K562 (cell line): ENCODE results near the gene KCNS1. TPM values are rescaled to one million over a fixed set of nuclear protein-coding genes. Genes with fewer than 3 reads are reported as not detected.
A peak's percentile ranks its signal among the peaks of the same experiment; 100 is the strongest.

Experiments
- ATAC-seq: fragments of 200-7000 bp; cut with Tn5 transposase; 3 replicates; pipeline ENCODE4 v1.9.1; 2020; ENCODE audit warnings: moderate library complexity
- BruUV-seq: library from RNA; stranded (reverse); fragments of 400-500 nt; replicated peaks from 2 replicates; lab custom pipeline; 2021; lab: Mats Ljungman, UMichigan
- CTCF ChIA-PET: fragments of 300-600 bp; formaldehyde crosslinking; extraction: SDS; loops from one replicate; lab custom pipeline; 2021; ENCODE audit warnings: low intra/inter-chr PET ratio; lab: Yijun Ruan, JAX
- POLR2A ChIA-PET: fragments of 300-600, 350-650 bp; sonication (Branson Sonifier 250); formaldehyde crosslinking; extraction: SDS; loops from one replicate; lab custom pipeline; 2021; ENCODE audit warnings: antibody characterized with exemption, inconsistent platforms; lab: Yijun Ruan, JAX
- DNase-seq, 4 experiments: peaks; one replicate each; pipeline versions ENCODE4 v3.0.0 to v3.0.0-alpha.2; 2011 to 2018; ENCODE audit warnings: low spot score in 3 of 4, mixed read lengths in 3 of 4; ENCODE audit errors: extremely low read depth in 1 of 4
- FAIRE-seq: peaks from 2 replicates; lab custom pipeline; 2011; peaks lifted over from hg19 to GRCh38; lab: Jason Lieb, UNC
- H2AFZ ChIP-seq: 2 replicates; pipeline ENCODE4 v1.6.0; 2011; ENCODE audit warnings: low read depth, low read length, control low read depth, inconsistent platforms
- H3K27ac ChIP-seq: fragments of 200-600 bp; 3 replicates; pipeline ENCODE4 v1.8.0; 2011; ENCODE audit warnings: low read depth, mild to moderate bottlenecking, control low read depth, inconsistent platforms, low read length, moderate library complexity, mixed read lengths; ENCODE audit errors: extremely low read depth
- H3K27me3 ChIP-seq, 2 experiments: fragments of 300-600 bp in 1 of 2; 2 replicates in 1 of 2; 3 replicates in 1 of 2; pipeline versions ENCODE4 v1.6.0 to v1.8.0; 2011; ENCODE audit warnings: inconsistent platforms in 2 of 2, low read length in 2 of 2, mild to moderate bottlenecking in 1 of 2, mixed read lengths in 1 of 2, moderate library complexity in 1 of 2; ENCODE audit not compliant: control insufficient read depth in 2 of 2, insufficient read depth in 2 of 2
- H3K36me3 ChIP-seq: fragments of 300-600 bp; 3 replicates; pipeline ENCODE4 v1.8.0; 2011; ENCODE audit warnings: mild to moderate bottlenecking, low read length, inconsistent platforms; ENCODE audit not compliant: control insufficient read depth, insufficient read depth
- H3K4me1 ChIP-seq, 2 experiments: fragments of 200-600 bp in 1 of 2; replicated peaks in 1 of 2; 2 replicates in 1 of 2; 3 replicates in 1 of 2; pipeline versions ENCODE4 v1.5.1 to v1.8.0; 2011; ENCODE audit warnings: inconsistent platforms in 2 of 2, low read length in 2 of 2, mild to moderate bottlenecking in 1 of 2, mixed read lengths in 1 of 2, moderate library complexity in 1 of 2; ENCODE audit not compliant: control insufficient read depth in 2 of 2, insufficient read depth in 2 of 2
- H3K4me2 ChIP-seq: 2 replicates; pipeline ENCODE4 v1.6.1; 2011; ENCODE audit warnings: low read length, control low read depth, inconsistent platforms, mixed read lengths; ENCODE audit not compliant: insufficient read depth
- H3K4me3 ChIP-seq: fragments of 200-600 bp; sonication (generic), shearing (Covaris generic); 2 replicates; pipeline ENCODE4 v1.5.1; 2016; ENCODE audit warnings: control low read depth, inconsistent platforms
- H3K79me2 ChIP-seq: fragments of 200-600 bp; 3 replicates; pipeline ENCODE4 v1.8.0; 2011; ENCODE audit warnings: low read length, inconsistent platforms; ENCODE audit not compliant: control insufficient read depth, insufficient read depth
- H3K9ac ChIP-seq, 2 experiments: 2 replicates each; pipeline versions ENCODE4 v1.6.0 to v1.6.1; 2011; ENCODE audit warnings: low read depth in 2 of 2, low read length in 2 of 2, control low read depth in 1 of 2, inconsistent platforms in 1 of 2, mild to moderate bottlenecking in 1 of 2, mixed read lengths in 1 of 2; ENCODE audit not compliant: insufficient read depth in 1 of 2
- H3K9me1 ChIP-seq: one replicate; pipeline ENCODE4 v1.6.0; 2011; ENCODE audit warnings: inconsistent platforms, mild to moderate bottlenecking, low read length, moderate library complexity; ENCODE audit not compliant: control insufficient read depth, insufficient read depth
- H3K9me3 ChIP-seq: replicated peaks from 2 replicates; pipeline ENCODE4 v1.5.1; 2011; ENCODE audit warnings: low read depth, low read length, inconsistent platforms; ENCODE audit not compliant: control insufficient read depth, insufficient read depth
- H4K20me1 ChIP-seq: replicated peaks from 2 replicates; pipeline ENCODE4 v1.6.1; 2011; ENCODE audit warnings: low read length, inconsistent platforms, mixed read lengths; ENCODE audit not compliant: control insufficient read depth, insufficient read depth
- ARID1B ChIP-seq: fragments of 450-650 bp; IDR thresholded peaks from 2 replicates; pipeline ENCODE4 v1.6.1; 2016; ENCODE audit warnings: antibody characterized with exemption, mild to moderate bottlenecking, inconsistent platforms
- ATF7 ChIP-seq: fragments of 450-650 bp; IDR thresholded peaks from 2 replicates; pipeline ENCODE4 v1.7.1; 2014; ENCODE audit warnings: mild to moderate bottlenecking, moderate library complexity
- CBFA2T2 ChIP-seq: fragments of 450-650 bp; conservative IDR thresholded peaks from 2 replicates; pipeline ENCODE4 v1.6.1; 2017; ENCODE audit warnings: mild to moderate bottlenecking
- CXXC5 ChIP-seq: fragments of 250-450 bp; sonication (Bioruptor Pico); IDR thresholded peaks from 2 replicates; pipeline ENCODE4 v1.8.0; 2022; ENCODE audit warnings: inconsistent platforms, mild to moderate bottlenecking, moderate library complexity
- FOXM1 ChIP-seq, 2 experiments: fragments of 450-650 bp in 1 of 2; sonication (generic) in 1 of 2; formaldehyde crosslinking in 1 of 2; IDR thresholded peaks; 2 replicates each; pipeline versions ENCODE4 v1.6.1 to v1.9.0; 2017 to 2022; ENCODE audit warnings: low read depth in 2 of 2, mild to moderate bottlenecking in 2 of 2, missing genetic modification reagents in 1 of 2, moderate library complexity in 1 of 2
- JUND ChIP-seq, 2 experiments: IDR thresholded peaks; 2 replicates in 1 of 2; 3 replicates in 1 of 2; pipeline ENCODE4 v1.6.1; 2011; ENCODE audit warnings: borderline replicate concordance in 2 of 2, low read depth in 2 of 2, low read length in 2 of 2, improper control_type of control experiment in 1 of 2, missing biosample characterization in 1 of 2, missing genetic modification characterization in 1 of 2, missing genetic modification reagents in 1 of 2
- MECOM ChIP-seq: fragments of 250-450 bp; sonication (Bioruptor Pico); IDR thresholded peaks from 2 replicates; pipeline ENCODE4 v1.8.0; 2022; ENCODE audit warnings: inconsistent platforms
- MED1 ChIP-seq: sonication (generic); formaldehyde crosslinking; IDR thresholded peaks from 2 replicates; pipeline ENCODE4 v1.8.1; 2023; ENCODE audit warnings: missing genetic modification reagents, borderline replicate concordance
- MTA2 ChIP-seq: fragments of 450-650 bp; IDR thresholded peaks from 2 replicates; pipeline ENCODE4 v1.6.1; 2016; ENCODE audit warnings: low read depth
- MYBL2 ChIP-seq, 2 experiments: fragments of 450-650 bp in 1 of 2; sonication (generic) in 1 of 2; formaldehyde crosslinking in 1 of 2; IDR thresholded peaks; 2 replicates each; pipeline versions ENCODE4 v1.6.1 to v1.8.1; 2017 to 2022; ENCODE audit warnings: borderline replicate concordance in 1 of 2, inconsistent platforms in 1 of 2, low read depth in 1 of 2, mild to moderate bottlenecking in 1 of 2, missing genetic modification reagents in 1 of 2, moderate library complexity in 1 of 2
- RCOR1 ChIP-seq, 2 experiments: IDR thresholded peaks; 2 replicates each; pipeline ENCODE4 v1.6.1; 2012; ENCODE audit warnings: low read depth in 2 of 2, low read length in 2 of 2, borderline replicate concordance in 1 of 2, improper control_type of control experiment in 1 of 2
- RFX7 ChIP-seq: fragments of 250-450 bp; sonication (Bioruptor Pico); IDR thresholded peaks from 2 replicates; pipeline ENCODE4 v1.5.1; 2021; ENCODE audit warnings: mild to moderate bottlenecking
- SAP30 ChIP-seq: fragments of 200-600 bp; sonication (generic); IDR thresholded peaks from 2 replicates; pipeline ENCODE4 v1.6.1; 2012; ENCODE audit warnings: borderline replicate concordance, low read depth, mild to moderate bottlenecking, moderate library complexity, low read length, control low read depth, inconsistent platforms; ENCODE audit not compliant: insufficient read depth, poor library complexity, severe bottlenecking
- SOX6 ChIP-seq: fragments of 450-650 bp; IDR thresholded peaks from 2 replicates; pipeline ENCODE4 v1.6.1; 2014; ENCODE audit warnings: mild to moderate bottlenecking
- TAL1 ChIP-seq: fragments of 450-650 bp; IDR thresholded peaks from 2 replicates; pipeline ENCODE4 v1.6.1; 2016; ENCODE audit warnings: mild to moderate bottlenecking
- TCF3 ChIP-seq: sonication (generic); formaldehyde crosslinking; IDR thresholded peaks from 2 replicates; pipeline ENCODE4 v1.4.0; 2020; ENCODE audit warnings: mild to moderate bottlenecking, missing genetic modification reagents
- TEAD4 ChIP-seq, 2 experiments: sonication (generic) in 1 of 2; formaldehyde crosslinking in 1 of 2; IDR thresholded peaks; 2 replicates each; pipeline versions ENCODE4 v1.6.1 to v1.8.0; 2012 to 2022; ENCODE audit warnings: borderline replicate concordance in 1 of 2, inconsistent platforms in 1 of 2, low read length in 1 of 2, mild to moderate bottlenecking in 1 of 2, missing genetic modification reagents in 1 of 2
- WGBS: fragments of 100-300 bp; shearing (Covaris generic); methylation state at CpG from one replicate; pipeline ENCODE4 v1.1.6; 2016; ENCODE audit warnings: low coverage, mixed read lengths; ENCODE audit not compliant: insufficient coverage; ENCODE audit errors: missing lambda C conversion rate; 5-methylcytosine and 5-hydroxymethylcytosine counted together
- in situ Hi-C: fragments of 300-500 bp; cut with MboI; formaldehyde crosslinking; loops from 4 replicates; pipeline ENCODE4 v1.15.0; 2018; ENCODE audit warnings: inconsistent platforms, mixed read lengths
- intact Hi-C: fragments of 100-400 bp; cut with micrococcal nuclease; formaldehyde crosslinking; loops from 2 replicates; pipeline ENCODE4 v1.14.2; 2022
- polyA plus RNA-seq, 8 experiments: library from polyadenylated mRNA; depleted of rRNA in 4 of 8; stranded (reverse) in 5 of 8; unstranded in 3 of 8; fragments of >200 nt; fragmentation: Nextera tagmentation in 2 of 8; fragmentation: Illumina TruSeq in 1 of 8; extraction: Ambion mirVana in 2 of 8; extraction: Trizol in 1 of 8; gene quantifications; 2 replicates each; pipeline versions ENCODE4 v1.2.1 to v1.2.3, GENCODE V29; 2011 to 2014; ENCODE audit warnings: inconsistent platforms in 1 of 8, missing spikeins in 1 of 8
- total RNA-seq, 7 experiments: library from RNA; depleted of rRNA in 6 of 7; stranded (reverse); fragments of >200 nt in 6 of 7; fragmentation: Illumina TruSeq in 2 of 7; extraction: Trizol in 2 of 7; gene quantifications; 2 replicates each; pipeline versions ENCODE4 v1.2.1 to v1.2.3, GENCODE V29; 2011 to 2021; ENCODE audit warnings: low replicate concordance in 1 of 7
- TF ChIP-seq, protein P1 (sequence below): fragments of 450-650 bp; formaldehyde crosslinking; IDR thresholded peaks from 2 replicates; pipeline ENCODE4 v1.4.0; 2022; ENCODE audit warnings: mild to moderate bottlenecking, moderate library complexity
- TF ChIP-seq, protein P2 (sequence below): fragments of 200-800 bp; sonication (Bioruptor generic); IDR thresholded peaks from 2 replicates; pipeline ENCODE4 v1.6.1; 2017; ENCODE audit warnings: missing genetic modification characterization, missing compliant biosample characterization

Gene KCNS1
- total and polyA plus RNA-seq, 9 of the 15 experiments (the other 6 are each of a cell fraction or from before 2014, with no cell fraction given) = not detected

DNA sequence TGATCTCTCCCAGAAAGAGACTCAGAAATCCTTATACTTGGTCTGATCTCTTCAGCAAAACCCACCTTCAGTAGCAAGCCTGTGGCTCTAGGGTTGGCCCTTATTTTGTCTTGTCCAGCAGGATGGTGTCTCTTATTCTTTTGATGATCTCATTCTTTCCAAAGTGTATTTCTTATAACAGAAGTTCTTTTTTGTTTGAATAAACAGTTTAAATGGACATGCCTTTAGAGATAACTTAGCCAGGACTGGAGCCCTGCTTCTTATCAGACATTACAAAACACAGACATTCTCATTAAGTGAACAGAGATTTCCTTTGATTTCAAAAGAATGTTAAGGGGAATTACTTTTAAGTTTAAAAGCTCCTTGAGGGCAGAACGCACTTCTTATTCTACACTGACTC, 31.7 kb downstream of the KCNS1 start:
- Histone ChIP-seq H3K9ac (no peak overlapping the region), H2AFZ (no peak overlapping the region), H3K27ac (no peak overlapping the region), H3K9me3 (no peaks in the 10 kb centered on the region), H4K20me1 (0 out of 2 replicates have a peak, but pooled peaks cover 7% of the 10 kb centered on the region), H3K9me1 (no peaks in the 10 kb centered on the region), H3K4me3 (no peak overlapping the region), H3K4me1 (peaks cover 2 to 15% of the 10 kb centered on the region in 2 experiments; a peak in 4 of 5 replicates), H3K36me3 (peaks cover 15% of the 10 kb centered on the region), H3K27me3 (no peaks in the 10 kb centered on the region), H3K79me2 (no peaks in the 10 kb centered on the region), H3K4me2 (no peak overlapping the region)
- ATAC-seq (no peak), FAIRE-seq (no peak), DNase-seq (peak in 1 of 4 experiments; percentile 9)
- CTCF ChIA-PET = no interaction called here
- POLR2A ChIA-PET = no interaction called here
- in situ Hi-C loops = no loop called here
- WGBS = 33% methylated on average over 1 of the region's 1 CpG
- no TSS peak for BruUV-seq
- intact Hi-C loops = no loop called here
- TF ChIP-seq ATF7 (peak; percentile 25; the same call in 1 of the 2 replicates), CXXC5 (CRISPR knock-in tag) (no peak), TEAD4 (IDR thresholded peaks at IDR 0.05; ENCODE audit: low read length) (peak; percentile 52; the same call in 1 of the 2 replicates), TEAD4 (CRISPR knock-in tag; IDR thresholded peaks at IDR 0.05; ENCODE audit: borderline replicate concordance) (no peak), JUND (IDR thresholded peaks at IDR 0.05; ENCODE audit: borderline replicate concordance, low read depth, low read length) (peak; percentile 61; the same call in 1 of the 2 replicates), JUND (tag; IDR thresholded peaks at IDR 0.05; ENCODE audit: borderline replicate concordance, low read depth, low read length) (peak; percentile 40; the same call in 1 of the 3 replicates), MECOM (no peak), CBFA2T2 (peak; percentile 34; the same call in 1 of the 2 replicates), MYBL2 (IDR thresholded peaks at IDR 0.05; ENCODE audit: low read depth) (no peak), MYBL2 (CRISPR knock-in tag; IDR thresholded peaks at IDR 0.05; ENCODE audit: borderline replicate concordance) (no peak), MED1 (CRISPR knock-in tag) (no peak), TAL1 (peak; percentile 63), TCF3 (CRISPR knock-in tag) (peak; percentile 50), MTA2 (no peak; the same call in 1 of the 2 replicates), FOXM1 (IDR thresholded peaks at IDR 0.05; ENCODE audit: low read depth) (peak; percentile 34; the same call in 1 of the 2 replicates), FOXM1 (CRISPR knock-in tag; IDR thresholded peaks at IDR 0.05; ENCODE audit: low read depth) (no peak), RCOR1 (IDR thresholded peaks at IDR 0.05; ENCODE audit: borderline replicate concordance in 1 of 2, low read depth in 2 of 2, low read length in 2 of 2) (peak; percentile 31 to 92; a peak in 3 of 4 replicates), ARID1B (peak; percentile 72), RFX7 (CRISPR knock-in tag) (no peak), SOX6 (0 out of 2 replicates have a peak, but pooled peaks have one; percentile 60), SAP30 (no peak)
- TF ChIP-seq, protein P1, sequence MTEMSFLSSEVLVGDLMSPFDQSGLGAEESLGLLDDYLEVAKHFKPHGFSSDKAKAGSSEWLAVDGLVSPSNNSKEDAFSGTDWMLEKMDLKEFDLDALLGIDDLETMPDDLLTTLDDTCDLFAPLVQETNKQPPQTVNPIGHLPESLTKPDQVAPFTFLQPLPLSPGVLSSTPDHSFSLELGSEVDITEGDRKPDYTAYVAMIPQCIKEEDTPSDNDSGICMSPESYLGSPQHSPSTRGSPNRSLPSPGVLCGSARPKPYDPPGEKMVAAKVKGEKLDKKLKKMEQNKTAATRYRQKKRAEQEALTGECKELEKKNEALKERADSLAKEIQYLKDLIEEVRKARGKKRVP (CRISPR knock-in tag) = no peak
- TF ChIP-seq, protein P2, sequence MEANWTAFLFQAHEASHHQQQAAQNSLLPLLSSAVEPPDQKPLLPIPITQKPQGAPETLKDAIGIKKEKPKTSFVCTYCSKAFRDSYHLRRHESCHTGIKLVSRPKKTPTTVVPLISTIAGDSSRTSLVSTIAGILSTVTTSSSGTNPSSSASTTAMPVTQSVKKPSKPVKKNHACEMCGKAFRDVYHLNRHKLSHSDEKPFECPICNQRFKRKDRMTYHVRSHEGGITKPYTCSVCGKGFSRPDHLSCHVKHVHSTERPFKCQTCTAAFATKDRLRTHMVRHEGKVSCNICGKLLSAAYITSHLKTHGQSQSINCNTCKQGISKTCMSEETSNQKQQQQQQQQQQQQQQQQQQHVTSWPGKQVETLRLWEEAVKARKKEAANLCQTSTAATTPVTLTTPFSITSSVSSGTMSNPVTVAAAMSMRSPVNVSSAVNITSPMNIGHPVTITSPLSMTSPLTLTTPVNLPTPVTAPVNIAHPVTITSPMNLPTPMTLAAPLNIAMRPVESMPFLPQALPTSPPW (CRISPR knock-in tag) = no peak
